GM19238 (cell line): ENCODE measurements around the gene CMTM7.
"Not testable (repeated sequence)": the region's sequence is repeated elsewhere in the genome, so short reads cannot be mapped to it uniquely, and the experiment has no call there.

ENCODE experiments used
- DNase-seq: peaks from one replicate; pipeline ENCODE4 v3.0.0; 2011; ENCODE audit warnings: low spot score; ENCODE audit not compliant: insufficient read length

The CMTM7 gene

GRCh38 chr3:32381922-32382321 lies 9.7 kb upstream of the CMTM7 start:
- no peak for DNase-seq

DNA sequence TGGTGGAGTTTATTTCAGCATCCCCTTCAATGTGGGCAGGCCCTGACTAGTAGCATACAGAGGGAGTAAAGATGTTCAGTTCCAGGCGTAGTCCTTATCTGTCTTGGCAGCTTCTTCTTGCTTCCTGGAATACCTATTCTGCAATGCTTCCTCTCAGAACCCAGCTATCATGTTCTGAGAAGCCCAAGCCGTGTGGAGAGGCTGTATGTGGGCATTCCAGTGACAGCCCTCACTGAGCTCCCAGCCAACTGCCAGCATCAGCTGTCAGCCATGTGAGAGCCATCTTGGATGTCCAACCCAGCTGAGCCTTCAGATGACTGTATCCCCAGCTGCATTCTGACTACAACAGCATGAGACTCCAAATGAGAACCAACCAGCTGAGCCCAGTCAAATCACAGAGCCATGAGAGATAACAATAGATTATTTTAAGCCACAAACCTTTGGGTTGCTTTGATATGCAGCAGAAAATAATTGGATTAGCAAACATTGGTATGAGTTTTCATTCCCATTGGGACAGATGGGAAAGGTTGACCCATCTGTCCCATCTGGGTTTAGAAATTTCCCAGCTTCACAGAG lies 8.4 kb upstream of the CMTM7 start:
- no peak for DNase-seq

DNA sequence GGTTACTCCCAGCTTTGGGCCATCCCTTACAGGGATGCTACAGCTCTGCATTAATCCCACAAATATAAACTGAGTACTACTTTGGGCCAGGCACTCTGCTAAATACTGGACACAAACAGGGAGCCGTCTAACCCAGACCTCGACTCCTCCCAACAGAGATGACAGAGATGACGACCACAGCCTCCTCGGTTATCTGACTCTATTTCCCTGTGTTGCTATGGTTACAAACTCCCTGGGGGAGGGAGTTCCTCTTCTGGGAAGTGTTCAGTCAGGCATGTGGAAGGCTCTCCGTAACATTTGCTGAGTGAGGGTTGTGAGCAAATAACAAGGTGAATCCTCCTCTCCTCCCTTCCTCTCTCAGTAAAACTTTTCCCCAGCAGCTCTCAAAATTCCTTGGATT lies 6.7 kb upstream of the CMTM7 start:
- no peak for DNase-seq

GRCh38 chr3:32387512-32387911 lies 4.1 kb upstream of the CMTM7 start:
- DNase-seq: no peak

- DNase-seq: not testable (repeated sequence)
Measured at GRCh38 chr3:32389577-32389976, 2.1 kb upstream of the CMTM7 start.

DNA sequence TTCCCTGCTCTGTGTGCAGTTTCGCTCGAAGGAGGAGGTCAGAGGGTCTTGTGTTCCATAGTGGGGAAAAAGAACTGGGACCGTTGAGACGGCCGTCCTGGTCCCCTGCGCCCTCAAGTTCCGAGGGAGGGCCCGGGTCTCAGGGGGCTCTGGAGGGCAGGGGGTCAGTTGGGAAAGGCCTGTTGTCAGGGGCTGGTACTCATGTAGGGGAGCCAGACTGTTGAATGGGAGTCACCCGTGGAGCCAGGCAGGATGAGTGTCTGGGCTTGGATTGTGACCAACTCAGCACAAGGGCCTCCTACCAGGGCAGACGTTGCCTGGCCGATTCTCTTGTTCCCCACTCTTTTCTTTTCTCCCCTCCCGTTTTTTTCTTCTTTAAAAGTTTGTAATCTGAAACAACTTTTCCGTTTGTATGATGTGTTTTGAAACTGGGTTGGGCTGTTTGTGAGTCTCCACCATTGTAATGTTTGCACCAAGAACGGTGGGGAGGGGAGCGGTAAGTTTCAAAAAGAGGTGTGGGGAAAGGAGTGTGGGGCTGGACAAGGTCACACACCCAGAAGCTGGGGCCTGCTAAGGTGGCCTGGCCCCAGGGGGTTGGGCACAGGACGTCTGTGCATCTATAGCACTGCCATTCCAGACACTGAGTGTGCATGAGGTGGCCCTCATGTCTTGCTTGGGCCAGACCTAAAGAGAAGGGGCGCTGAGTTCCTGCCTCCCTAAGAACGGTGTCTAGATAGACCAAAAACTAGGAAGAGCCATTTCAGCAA lies 1.1 kb downstream of the CMTM7 start:
- no peak for DNase-seq

DNA sequence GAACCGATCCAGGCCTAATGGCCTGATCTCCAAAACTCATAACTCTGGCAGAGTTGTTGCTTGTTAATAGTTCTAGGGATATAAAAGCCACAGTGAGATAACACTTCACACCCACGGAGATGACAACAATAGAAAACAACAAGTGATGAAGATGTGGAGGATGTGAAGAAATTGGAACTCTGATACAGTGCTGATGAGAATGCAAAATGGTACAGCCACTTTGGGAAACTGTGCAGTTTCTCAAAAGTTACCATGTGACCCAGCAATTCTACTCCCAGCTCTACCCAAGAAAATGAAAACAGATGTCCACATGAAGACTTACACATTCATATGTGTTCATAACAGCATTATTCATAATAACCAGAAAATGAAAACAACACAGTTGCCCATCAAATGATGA lies 3.8 kb downstream of the CMTM7 start:
- no peak for DNase-seq

DNA sequence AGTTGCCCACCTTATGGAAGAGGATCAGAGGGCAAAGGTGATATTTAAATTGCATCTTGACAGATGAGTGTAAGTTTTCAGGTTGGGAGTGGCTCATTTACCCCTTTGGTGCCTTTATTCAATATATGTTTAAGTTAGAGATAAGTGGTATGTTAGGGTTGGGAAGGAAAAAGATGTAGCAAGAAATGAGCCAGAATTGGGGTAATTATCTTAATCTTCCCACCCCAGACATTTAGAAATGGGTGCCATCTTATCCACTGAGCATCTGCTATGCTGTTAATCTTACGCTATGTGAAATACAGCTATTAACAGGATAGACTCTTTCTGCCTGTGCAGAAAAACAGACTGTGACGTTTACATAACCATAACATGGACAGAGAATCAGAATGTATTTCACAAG lies 6.3 kb downstream of the CMTM7 start:
- no peak for DNase-seq

DNA sequence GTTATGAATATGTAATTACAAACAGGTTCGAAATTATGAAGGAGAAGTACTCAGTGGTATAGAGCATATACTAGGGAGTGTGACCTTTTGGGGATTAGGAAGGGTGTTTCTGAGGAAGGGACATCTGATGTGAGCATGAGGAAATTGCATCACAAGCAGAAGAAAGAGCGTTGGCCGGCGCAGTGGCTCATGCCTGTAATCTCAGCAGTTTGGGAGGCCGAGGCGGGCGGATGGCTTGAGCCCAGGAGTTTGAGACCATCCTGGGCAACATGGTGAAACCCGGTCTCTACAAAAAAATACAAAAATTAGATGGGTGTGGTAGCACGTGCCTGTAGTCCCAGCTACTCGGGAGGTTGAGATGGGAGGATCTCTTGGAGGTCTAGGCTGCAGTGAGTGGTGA lies 6.9 kb downstream of the CMTM7 start:
- no peak for DNase-seq

DNA sequence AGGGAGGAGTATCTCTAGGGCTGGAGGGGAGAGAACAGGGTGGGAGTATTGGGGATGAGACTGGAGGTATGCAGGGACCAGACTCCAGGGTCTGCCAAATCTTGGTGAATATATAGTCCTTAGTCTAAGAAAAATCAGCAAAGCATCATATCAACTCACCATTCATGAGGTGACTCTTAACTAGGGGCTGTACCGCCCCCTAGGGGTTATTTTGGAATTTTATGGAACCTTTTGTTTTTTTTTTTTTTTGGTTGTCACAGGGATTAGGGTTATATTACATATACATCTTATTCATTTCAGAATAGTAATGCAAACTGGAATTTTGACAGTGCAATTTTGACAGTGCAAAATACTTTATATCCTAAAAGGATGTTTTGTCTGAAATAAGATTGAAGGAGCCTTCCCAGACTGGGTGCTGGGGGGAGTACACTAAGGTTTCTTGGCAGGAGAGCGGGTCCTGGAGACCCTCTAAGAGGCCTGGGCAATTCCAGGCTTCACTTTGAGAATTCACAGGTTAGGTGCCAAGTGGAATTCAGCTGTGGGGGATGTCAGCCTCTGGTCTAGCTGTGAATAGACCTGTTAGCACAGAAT lies 7.5 kb downstream of the CMTM7 start:
- no peak for DNase-seq

DNA sequence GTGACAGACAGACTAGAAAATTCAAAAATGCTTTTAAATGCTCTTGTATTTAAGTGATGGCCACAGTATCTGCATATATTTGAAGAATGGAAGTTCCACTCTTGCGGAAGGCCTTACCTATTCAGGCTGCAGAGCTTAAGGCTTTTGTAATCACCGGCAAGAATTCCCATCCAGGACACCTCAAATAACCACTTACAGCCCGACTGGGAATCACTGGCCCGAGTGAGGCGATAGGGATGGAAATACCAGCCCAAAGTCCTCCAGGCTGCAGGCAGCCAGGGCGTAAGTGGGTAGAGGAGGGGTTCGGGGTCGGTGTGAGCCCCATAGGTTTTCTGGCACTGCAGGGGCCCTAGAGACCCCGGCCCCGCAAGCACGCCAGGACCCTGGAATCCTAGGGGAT lies 9.5 kb downstream of the CMTM7 start:
- no peak for DNase-seq

- DNase-seq: no peak
Measured at GRCh38 chr3:32401556-32402081, 10.0 kb downstream of the CMTM7 start.

GRCh38 chr3:32403663-32404062 lies 12.0 kb downstream of the CMTM7 start:
- DNase-seq: no peak

GRCh38 chr3:32404714-32405113 lies 13.1 kb downstream of the CMTM7 start:
- no peak for DNase-seq

DNA sequence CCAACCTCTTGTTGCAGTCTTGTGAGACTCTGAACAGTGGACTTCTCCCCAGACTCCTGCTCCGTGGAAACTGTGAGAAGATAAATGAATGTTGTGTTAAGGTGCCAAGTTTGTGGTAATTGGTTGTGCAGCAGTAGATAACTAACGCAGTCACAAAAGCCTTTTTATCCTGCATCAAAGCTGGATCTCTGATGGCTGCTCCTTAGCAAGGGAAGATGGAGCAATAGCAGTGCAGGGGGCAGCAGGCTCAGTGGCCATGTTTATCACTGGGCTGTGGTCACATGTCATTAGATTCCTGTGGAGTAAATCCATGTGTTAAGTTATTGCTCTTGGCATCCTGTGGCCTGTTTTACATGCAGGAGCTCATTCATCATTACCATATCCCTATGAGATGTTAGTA lies 13.5 kb downstream of the CMTM7 start:
- DNase-seq: no peak

DNA sequence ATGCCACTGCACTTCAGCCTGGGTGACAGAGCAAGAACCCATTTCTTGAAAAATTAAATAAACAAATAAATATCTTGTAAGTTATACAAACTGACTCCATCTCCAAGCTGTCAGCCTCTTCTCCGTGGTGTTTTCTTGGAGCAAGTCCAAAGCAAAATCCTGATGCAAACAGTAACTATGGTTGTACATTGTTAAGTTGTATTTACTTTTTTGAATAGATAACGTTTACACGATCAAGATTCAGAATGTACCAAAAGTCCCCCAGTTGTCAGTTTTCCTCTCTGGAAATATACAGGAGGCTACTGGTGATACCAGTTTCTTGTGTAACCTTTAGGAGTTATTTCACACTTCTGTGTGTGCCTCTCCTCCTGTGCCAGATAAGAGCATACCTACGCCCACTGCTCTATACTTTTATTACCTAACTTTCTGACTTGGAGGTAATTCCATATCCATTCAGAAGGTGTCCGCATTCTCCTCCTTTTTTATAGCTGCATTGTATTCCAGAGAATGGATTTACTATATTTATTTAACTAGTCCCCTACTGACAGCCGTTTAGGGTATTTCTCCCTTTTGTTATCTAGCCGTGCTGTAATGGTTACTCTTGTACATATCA lies 14.2 kb downstream of the CMTM7 start:
- DNase-seq: no peak

DNA sequence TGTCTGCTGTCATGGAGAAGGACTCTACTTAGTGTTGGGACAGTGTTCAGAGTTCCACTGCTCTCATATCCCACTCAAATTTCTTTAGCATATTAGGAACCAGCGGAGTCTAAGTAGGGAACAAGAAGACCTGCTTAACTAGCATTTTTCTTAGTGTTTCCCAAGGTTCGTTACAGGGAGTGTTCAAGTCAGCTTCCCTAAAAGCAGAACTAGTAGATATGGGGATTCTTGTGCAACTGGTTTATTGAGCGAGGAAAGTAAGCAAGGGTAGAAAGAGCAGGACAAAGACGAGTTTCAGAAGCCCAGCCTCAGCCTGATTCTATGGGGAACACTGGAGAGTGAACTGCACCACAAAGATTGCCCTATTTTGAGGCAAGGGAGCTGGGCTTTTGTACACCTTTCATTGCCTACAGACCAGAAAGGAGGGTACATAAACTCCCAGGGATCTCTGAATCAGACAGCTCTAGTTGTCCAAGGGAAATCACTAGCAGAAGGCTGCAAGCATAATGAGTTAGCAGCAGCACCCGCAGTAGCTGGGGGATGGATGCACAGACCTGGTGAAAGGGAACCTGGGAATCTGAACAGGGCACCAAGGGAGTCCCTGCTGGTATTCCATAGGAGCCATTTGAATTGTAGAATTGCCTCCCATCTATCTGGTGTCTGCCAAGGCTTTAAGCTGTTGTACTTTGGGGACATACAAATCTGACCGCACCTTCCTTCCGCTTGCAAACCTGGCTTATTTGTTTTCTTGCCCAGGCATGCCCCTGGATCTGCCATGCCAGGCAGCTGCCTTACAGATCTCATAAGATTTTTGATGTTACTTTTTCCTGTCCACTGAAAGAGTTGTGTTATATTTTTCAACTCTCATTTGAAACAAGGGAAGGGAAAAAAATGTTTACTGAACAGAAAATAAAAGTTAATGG lies 15.1 kb downstream of the CMTM7 start:
- no peak for DNase-seq

GRCh38 chr3:32410367-32411246 lies 19.0 kb downstream of the CMTM7 start:
- DNase-seq: no peak

GRCh38 chr3:32411442-32411841 lies 19.8 kb downstream of the CMTM7 start:
- no peak for DNase-seq

GRCh38 chr3:32412887-32413286 lies 21.2 kb downstream of the CMTM7 start:
- no peak for DNase-seq
